GM12878 (cell line): ENCODE measurements around the gene TP73. TPM values are rescaled to one million over a fixed set of nuclear protein-coding genes. Genes with fewer than 3 reads are reported as not detected.

Source experiments
- CEBPZ ChIP-seq: fragments of 150-350 bp; IDR thresholded peaks from 2 replicates; pipeline ENCODE4 v1.6.1; 2016; ENCODE audit warnings: low read depth, low read length
- CHD4 ChIP-seq: fragments of 200-600 bp; sonication (generic); IDR thresholded peaks from 2 replicates; pipeline ENCODE4 v1.6.1; 2016; ENCODE audit warnings: mild to moderate bottlenecking
- E4F1 ChIP-seq: fragments of 450-650 bp; IDR thresholded peaks from 2 replicates; pipeline ENCODE4 v1.6.1; 2018; ENCODE audit warnings: borderline replicate concordance, mild to moderate bottlenecking; ENCODE audit not compliant: partially characterized antibody
- ETV6 ChIP-seq, 2 experiments: fragments of 450-650 bp in 1 of 2; IDR thresholded peaks in 1 of 2; conservative IDR thresholded peaks in 1 of 2; 2 replicates each; pipeline ENCODE4 v1.6.1; 2014; ENCODE audit warnings: antibody characterized with exemption in 1 of 2, borderline replicate concordance in 1 of 2, low read depth in 1 of 2, mild to moderate bottlenecking in 1 of 2, moderate library complexity in 1 of 2
- HDAC6 ChIP-seq: fragments of 200-600 bp; sonication (generic); IDR thresholded peaks from one replicate; pipeline ENCODE4 v1.8.0; 2017; ENCODE audit warnings: antibody characterized with exemption; ENCODE audit not compliant: unreplicated experiment
- NFIC ChIP-seq: IDR thresholded peaks from 2 replicates; pipeline ENCODE4 v1.6.1; 2012; ENCODE audit warnings: low read depth, mild to moderate bottlenecking, inconsistent platforms, low read length, moderate library complexity
- NR2C1 ChIP-seq: fragments of 450-650 bp; IDR thresholded peaks from 2 replicates; pipeline ENCODE4 v1.6.1; 2017; ENCODE audit warnings: antibody characterized with exemption, mild to moderate bottlenecking, moderate library complexity
- NRF1 ChIP-seq: conservative IDR thresholded peaks from 2 replicates; pipeline ENCODE4 v1.6.1; 2011; ENCODE audit warnings: mild to moderate bottlenecking, low read depth, low read length, improper control_type of control experiment
- POLR2AphosphoS5 ChIP-seq: IDR thresholded peaks from 2 replicates; pipeline ENCODE4 v1.6.1; 2011; ENCODE audit warnings: mild to moderate bottlenecking, low read length, inconsistent platforms
- POU2F2 ChIP-seq: IDR thresholded peaks from 3 replicates; pipeline ENCODE4 v1.6.1; 2011; ENCODE audit warnings: low read depth, mild to moderate bottlenecking, low read length, borderline replicate concordance
- SREBF2 ChIP-seq: IDR thresholded peaks from 2 replicates; pipeline ENCODE4 v1.6.1; 2012; ENCODE audit warnings: mild to moderate bottlenecking, low read length
- ZBTB11 ChIP-seq: fragments of 450-650 bp; formaldehyde crosslinking; IDR thresholded peaks from 2 replicates; pipeline ENCODE4 v1.5.0; 2022; ENCODE audit warnings: mild to moderate bottlenecking, missing genetic modification characterization
- polyA plus RNA-seq, 11 experiments: library from polyadenylated mRNA; depleted of rRNA in 4 of 11; unstranded in 6 of 11; stranded (reverse) in 5 of 11; fragments of >200 nt; fragmentation: Nextera tagmentation in 4 of 11; fragmentation: Illumina TruSeq in 1 of 11; extraction: Ambion mirVana in 4 of 11; extraction: Trizol in 1 of 11; gene quantifications; 1 replicate in 1 of 11; 2 replicates in 10 of 11; pipeline versions ENCODE4 v1.2.1 to v1.2.3, GENCODE V29; 2011 to 2016; ENCODE audit warnings: inconsistent platforms in 2 of 11, missing spikeins in 2 of 11, low read depth in 1 of 11
- total RNA-seq, 4 experiments: library from RNA; depleted of rRNA in 3 of 4; stranded (reverse); fragments of >200 nt in 3 of 4; fragmentation: Illumina TruSeq in 1 of 4; extraction: Trizol in 1 of 4; gene quantifications; 2 replicates each; pipeline versions ENCODE4 v1.2.1 to v1.2.3, GENCODE V29; 2013 to 2021

TP73 gene
- total and polyA plus RNA-seq, 10 of the 15 experiments (the other 5 are each of a cell fraction or from before 2014, with no cell fraction given): 0.08 to 54.2 (median 14.9) TPM

GRCh38 chr1:3742439-3743298, 90.4 kb downstream of the TP73 start (continued):
- TF ChIP-seq ZBTB11 (CRISPR knock-in tag) (no peak), CHD4 (no peak), POLR2AphosphoS5 (no peak), E4F1 (no peak), HDAC6 (no peak), NR2C1 (no peak), NRF1 (no peak), POU2F2 (no peak), NFIC (no peak), ETV6 (conservative IDR thresholded peaks at IDR 0.05 in 1 of 2, IDR thresholded peaks at IDR 0.05 in 1 of 2; ENCODE audit: borderline replicate concordance in 1 of 2, low read depth in 1 of 2) (no peak), CEBPZ (no peak), SREBF2 (no peak)
- TF ChIP-seq, all 136 proteins: peak for 0
